Measurements from ENCODE around the gene HS6ST3.
"Not testable (repeated sequence)": the region's sequence is repeated elsewhere in the genome, so short reads cannot be mapped to it uniquely, and the experiment has no call there.

The HS6ST3 gene

GRCh38 chr13:96768524-96768923 lies 678.6 kb downstream of the HS6ST3 start:
- DNase-seq (ENCODE audit: insufficient read length), result no peak
- no peak for TF ChIP-seq TAF1 (IDR thresholded peaks at IDR 0.05; ENCODE audit: borderline replicate concordance, low read depth, low read length)
- TF ChIP-seq POLR2A (IDR thresholded peaks at IDR 0.05; ENCODE audit: low read depth, low read length), result no peak
- TF ChIP-seq POLR2AphosphoS5 (IDR thresholded peaks at IDR 0.05; ENCODE audit: low read depth, low read length), result no peak
- FAIRE-seq, result no peak

DNA sequence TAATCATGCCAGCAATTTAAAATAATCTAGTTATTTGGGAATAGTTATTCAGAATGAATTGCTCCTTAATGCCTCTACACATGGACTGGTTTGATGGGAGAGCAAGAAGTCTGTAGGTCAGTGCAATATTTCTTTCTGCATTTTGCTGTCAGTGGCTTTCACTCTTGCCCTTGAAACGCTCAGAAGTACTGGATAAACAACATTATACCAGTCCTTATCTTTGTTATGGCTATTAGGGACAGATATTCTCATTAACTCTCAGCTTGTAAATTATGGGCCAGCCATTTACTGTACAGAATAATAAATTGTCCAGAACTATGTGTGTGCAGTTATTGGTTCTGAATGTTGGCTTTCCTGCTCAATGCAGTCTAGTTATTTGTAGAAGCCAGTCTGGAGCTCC lies 680.0 kb downstream of the HS6ST3 start:
- TF ChIP-seq POLR2AphosphoS5 (IDR thresholded peaks at IDR 0.05; ENCODE audit: low read depth, low read length) (no peak), TAF1 (IDR thresholded peaks at IDR 0.05; ENCODE audit: borderline replicate concordance, low read depth, low read length) (no peak), POLR2A (IDR thresholded peaks at IDR 0.05; ENCODE audit: low read depth, low read length) (no peak)
- no peak for DNase-seq (ENCODE audit: insufficient read length)
- no peak for FAIRE-seq

DNA sequence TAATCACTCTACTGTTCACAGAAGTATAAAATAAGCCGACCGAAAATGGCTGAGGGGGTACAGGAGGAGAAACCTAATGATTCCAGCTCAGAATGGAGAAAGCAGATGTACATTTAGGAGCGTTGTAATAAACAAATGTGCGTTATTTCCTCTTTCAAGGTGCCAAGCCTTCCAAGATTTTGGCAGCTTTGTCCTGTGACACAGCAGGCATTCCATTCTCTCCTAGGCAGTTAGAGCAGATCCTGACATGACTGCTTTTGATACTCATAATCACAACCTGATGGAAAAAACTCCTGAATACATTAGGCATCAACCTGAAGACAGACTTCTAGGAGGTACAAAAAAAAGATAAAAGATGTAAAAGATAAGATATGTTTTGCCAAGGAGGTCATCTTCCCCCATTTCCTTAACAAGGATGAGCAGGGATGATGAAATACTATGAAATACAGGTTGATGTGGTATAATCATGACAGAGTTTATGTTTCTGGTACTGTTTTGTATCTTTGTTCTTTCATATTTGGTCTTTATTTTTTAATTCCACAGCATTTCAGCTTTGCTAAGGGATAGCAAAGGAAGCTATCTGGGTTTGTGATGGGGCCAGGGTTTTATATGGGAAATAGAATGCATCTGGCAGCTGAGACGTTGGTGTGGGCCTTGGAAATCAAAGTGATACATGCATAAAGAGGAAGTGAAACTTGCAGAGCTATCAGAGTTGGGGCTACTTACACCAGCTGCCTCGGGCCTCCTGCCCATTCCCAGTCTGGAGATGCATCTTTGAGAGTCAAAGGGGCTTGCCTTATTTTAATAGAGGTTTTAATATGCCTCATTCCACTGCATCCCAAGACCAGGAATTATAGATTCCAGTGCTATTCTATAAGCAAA lies 681.8 kb downstream of the HS6ST3 start:
- FAIRE-seq (no peak), DNase-seq (ENCODE audit: insufficient read length) (no peak)
- TF ChIP-seq POLR2A (IDR thresholded peaks at IDR 0.05; ENCODE audit: low read depth, low read length) (no peak), TAF1 (IDR thresholded peaks at IDR 0.05; ENCODE audit: borderline replicate concordance, low read depth, low read length) (no peak), POLR2AphosphoS5 (IDR thresholded peaks at IDR 0.05; ENCODE audit: low read depth, low read length) (no peak)

DNA sequence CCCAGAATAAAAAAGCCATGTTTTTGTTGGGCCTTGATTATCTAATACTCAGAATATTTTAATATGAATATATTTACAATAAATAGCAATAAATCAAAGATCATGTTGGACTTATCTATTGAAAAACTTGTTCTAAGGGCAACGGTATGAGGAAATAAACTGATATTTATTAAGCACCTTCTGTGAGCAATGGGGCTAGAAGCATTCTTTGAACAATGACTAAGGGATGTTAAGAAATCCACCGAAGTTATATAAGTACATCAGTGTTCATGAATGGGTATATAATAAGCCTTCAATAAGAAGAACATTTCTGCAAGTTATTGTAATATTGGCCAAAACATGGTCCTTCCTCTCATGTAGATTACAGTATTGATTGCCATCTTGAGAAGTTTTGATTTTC lies 682.5 kb downstream of the HS6ST3 start:
- DNase-seq (ENCODE audit: insufficient read length) (no peak), FAIRE-seq (no peak)
- TF ChIP-seq TAF1 (IDR thresholded peaks at IDR 0.05; ENCODE audit: borderline replicate concordance, low read depth, low read length) (no peak), POLR2AphosphoS5 (IDR thresholded peaks at IDR 0.05; ENCODE audit: low read depth, low read length) (no peak), POLR2A (IDR thresholded peaks at IDR 0.05; ENCODE audit: low read depth, low read length) (no peak)

DNA sequence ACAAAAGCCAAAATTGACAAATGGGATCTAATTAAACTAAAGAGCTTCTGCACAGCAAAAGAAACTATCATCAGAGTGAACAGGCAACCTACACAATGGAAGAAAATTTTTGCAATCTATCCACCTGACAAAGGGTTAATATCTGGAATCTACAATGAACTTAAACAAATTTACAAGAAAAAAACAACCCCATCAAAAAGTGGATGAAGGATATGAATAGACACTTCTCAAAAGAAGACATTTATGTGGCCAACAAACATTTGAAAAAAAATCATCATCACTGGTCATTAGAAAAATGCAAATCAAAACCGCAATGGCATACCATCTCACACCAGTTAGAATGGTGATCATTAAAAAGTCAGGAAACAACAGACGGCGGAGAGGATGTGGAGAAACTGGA lies 688.4 kb downstream of the HS6ST3 start:
- FAIRE-seq; DNase-seq (ENCODE audit: insufficient read length): not testable (repeated sequence)

GRCh38 chr13:96779691-96780090 lies 689.8 kb downstream of the HS6ST3 start:
- TF ChIP-seq TAF1 (IDR thresholded peaks at IDR 0.05; ENCODE audit: borderline replicate concordance, low read depth, low read length) (no peak), POLR2AphosphoS5 (IDR thresholded peaks at IDR 0.05; ENCODE audit: low read depth, low read length) (no peak), POLR2A (IDR thresholded peaks at IDR 0.05; ENCODE audit: low read depth, low read length) (no peak)
- FAIRE-seq (no peak), DNase-seq (ENCODE audit: insufficient read length) (no peak)

GRCh38 chr13:96780105-96780504 lies 690.2 kb downstream of the HS6ST3 start:
- no peak for DNase-seq (ENCODE audit: insufficient read length)
- no peak for FAIRE-seq
- TF ChIP-seq TAF1 (IDR thresholded peaks at IDR 0.05; ENCODE audit: borderline replicate concordance, low read depth, low read length) (no peak), POLR2AphosphoS5 (IDR thresholded peaks at IDR 0.05; ENCODE audit: low read depth, low read length) (no peak), POLR2A (IDR thresholded peaks at IDR 0.05; ENCODE audit: low read depth, low read length) (no peak)

GRCh38 chr13:96781141-96781540 lies 691.2 kb downstream of the HS6ST3 start:
- FAIRE-seq, result no peak

GRCh38 chr13:96782186-96782585 lies 692.3 kb downstream of the HS6ST3 start:
- FAIRE-seq, result no peak
- TF ChIP-seq TAF1 (IDR thresholded peaks at IDR 0.05; ENCODE audit: borderline replicate concordance, low read depth, low read length), result no peak
- no peak for TF ChIP-seq POLR2AphosphoS5 (IDR thresholded peaks at IDR 0.05; ENCODE audit: low read depth, low read length)
- no peak for DNase-seq (ENCODE audit: insufficient read length)

More at GRCh38 chr13:96781141-96781540, 691.2 kb downstream of the HS6ST3 start:
- no peak for DNase-seq (ENCODE audit: insufficient read length)
- no peak for TF ChIP-seq TAF1 (IDR thresholded peaks at IDR 0.05; ENCODE audit: borderline replicate concordance, low read depth, low read length)
- no peak for TF ChIP-seq POLR2AphosphoS5 (IDR thresholded peaks at IDR 0.05; ENCODE audit: low read depth, low read length)
- no peak for TF ChIP-seq POLR2A (IDR thresholded peaks at IDR 0.05; ENCODE audit: low read depth, low read length)

GRCh38 chr13:96783057-96783456 lies 693.1 kb downstream of the HS6ST3 start:
- no peak for TF ChIP-seq POLR2AphosphoS5 (IDR thresholded peaks at IDR 0.05; ENCODE audit: low read depth, low read length)
- no peak for TF ChIP-seq POLR2A (IDR thresholded peaks at IDR 0.05; ENCODE audit: low read depth, low read length)
- TF ChIP-seq TAF1 (IDR thresholded peaks at IDR 0.05; ENCODE audit: borderline replicate concordance, low read depth, low read length), result no peak
- DNase-seq (ENCODE audit: insufficient read length), result no peak
- no peak for FAIRE-seq

DNA sequence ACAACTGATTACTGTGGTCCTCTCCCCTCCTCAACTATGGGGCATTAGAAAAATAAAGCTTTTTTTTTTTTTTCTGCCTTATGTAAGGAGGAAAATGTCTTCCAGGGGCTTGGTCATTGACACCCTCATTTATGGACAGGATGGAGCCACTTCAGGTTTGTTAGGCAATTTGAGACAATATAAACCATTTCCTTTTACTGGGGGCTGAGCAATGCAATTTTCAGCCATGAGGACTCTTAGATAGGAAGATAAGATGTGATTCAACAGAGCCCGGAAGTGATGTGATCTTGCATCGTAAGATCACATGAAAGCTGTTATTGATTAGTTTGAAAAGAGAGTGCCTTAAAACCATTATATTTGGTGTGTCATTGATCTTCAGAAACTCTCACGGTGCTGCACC lies 693.6 kb downstream of the HS6ST3 start:
- FAIRE-seq, result no peak
- no peak for DNase-seq (ENCODE audit: insufficient read length)
- TF ChIP-seq POLR2A (IDR thresholded peaks at IDR 0.05; ENCODE audit: low read depth, low read length), result no peak
- no peak for TF ChIP-seq TAF1 (IDR thresholded peaks at IDR 0.05; ENCODE audit: borderline replicate concordance, low read depth, low read length)
- no peak for TF ChIP-seq POLR2AphosphoS5 (IDR thresholded peaks at IDR 0.05; ENCODE audit: low read depth, low read length)

DNA sequence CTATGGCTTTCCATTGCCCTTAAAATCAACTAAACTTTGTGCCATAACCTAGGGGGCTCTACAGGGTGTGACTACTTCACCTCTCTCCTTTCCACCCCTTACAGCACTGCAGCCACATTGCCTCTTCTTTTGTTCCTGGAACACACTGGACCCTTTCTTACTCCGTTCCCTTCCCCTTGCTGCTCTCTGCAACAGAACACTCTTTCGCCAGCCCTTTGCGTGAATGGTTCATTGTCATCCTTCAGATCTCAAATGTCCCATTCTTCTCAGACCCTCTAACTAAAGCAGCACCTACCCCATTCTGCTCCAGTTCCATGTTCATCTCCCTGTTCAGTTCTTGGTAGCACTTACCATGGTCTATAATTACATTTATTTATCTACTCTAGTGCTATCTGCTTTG lies 696.1 kb downstream of the HS6ST3 start:
- TF ChIP-seq POLR2A (IDR thresholded peaks at IDR 0.05; ENCODE audit: low read depth, low read length) (no peak), POLR2AphosphoS5 (IDR thresholded peaks at IDR 0.05; ENCODE audit: low read depth, low read length) (no peak), TAF1 (IDR thresholded peaks at IDR 0.05; ENCODE audit: borderline replicate concordance, low read depth, low read length) (no peak)
- FAIRE-seq (no peak), DNase-seq (ENCODE audit: insufficient read length) (no peak)

Data from GM12892 (cell line).